ENCODE data around the gene ALDH2. TPM values are rescaled to one million over a fixed set of nuclear protein-coding genes. Genes with fewer than 3 reads are reported as not detected.
A peak's percentile ranks its signal among the peaks of the same experiment; 100 is the strongest.
"Not testable (repeated sequence)": the region's sequence is repeated elsewhere in the genome, so short reads cannot be mapped to it uniquely, and the experiment has no call there.

ALDH2 gene
- total and polyA plus RNA-seq, 8 donors, result 50.3 to 296 (median 131) TPM

- Histone ChIP-seq H3K36me3 (no peaks in the 10 kb centered on the region), H3K4me1 (peaks cover 0 to 26% (median 16%) of the 10 kb centered on the region in 4 donors), H3K27ac (no peak overlapping the region), H3K4me3 (no peak overlapping the region), H3K27me3 (no peaks in the 10 kb centered on the region), H3K9me3 (no peaks in the 10 kb centered on the region)
- no peak for DNase-seq
- no peak for TF ChIP-seq CTCF (IDR thresholded peaks at IDR 0.05)
- no peak for TF ChIP-seq EP300 (IDR thresholded peaks at IDR 0.05)
- TF ChIP-seq POLR2AphosphoS5 (IDR thresholded peaks at IDR 0.05), result no peak
- TF ChIP-seq POLR2A (IDR thresholded peaks at IDR 0.05), result no peak
- intact Hi-C loops (cut with DNase I; ENCODE audit: low total_unique reads), result no loop called here
- 48 to 54% (median 52%) methylated on average over 2 of the region's 2 CpGs for WGBS, 5 donors
These were observed 56.2 kb downstream of the ALDH2 start for GRCh38 chr12:111822886-111823285.

GRCh38 chr12:111823891-111824290, 57.2 kb downstream of the ALDH2 start:
- H3K4me3 ChIP-seq, result no peak overlapping the region
- DNase-seq, result no peak
- intact Hi-C loops (cut with DNase I; ENCODE audit: low total_unique reads), result no loop called here
- H3K4me1 ChIP-seq, result peaks cover 0 to 26% (median 16%) of the 10 kb centered on the region in 4 donors
- no peaks in the 10 kb centered on the region for H3K9me3 ChIP-seq
- no peaks in the 10 kb centered on the region for H3K36me3 ChIP-seq
- no peak overlapping the region for H3K27ac ChIP-seq
- no peak for TF ChIP-seq EP300 (IDR thresholded peaks at IDR 0.05)
- 31 to 52% (median 36%) methylated on average over 3 of the region's 3 CpGs for WGBS, 5 donors
- H3K27me3 ChIP-seq, result no peaks in the 10 kb centered on the region

GRCh38 chr12:111824312-111824711, 57.6 kb downstream of the ALDH2 start:
- 23 to 46% (median 38%) methylated on average over 4 of the region's 4 CpGs for WGBS, 5 donors
- H3K27ac ChIP-seq, DNase-seq: not testable (repeated sequence)

GRCh38 chr12:111825509-111825908, 58.8 kb downstream of the ALDH2 start:
- Histone ChIP-seq H3K36me3 (no peaks in the 10 kb centered on the region), H3K9me3 (no peaks in the 10 kb centered on the region), H3K4me3 (no peak overlapping the region), H3K4me1 (peaks cover 0 to 17% (median 9%) of the 10 kb centered on the region in 4 donors), H3K27ac (no peak overlapping the region), H3K27me3 (no peaks in the 10 kb centered on the region)
- DNase-seq, result no peak
- 40 to 60% (median 53%) methylated on average over 5 of the region's 5 CpGs for WGBS, 5 donors
- TF ChIP-seq POLR2A (IDR thresholded peaks at IDR 0.05) (no peak), EP300 (IDR thresholded peaks at IDR 0.05) (no peak), CTCF (IDR thresholded peaks at IDR 0.05) (no peak), POLR2AphosphoS5 (IDR thresholded peaks at IDR 0.05) (no peak)
- intact Hi-C loops (cut with DNase I; ENCODE audit: low total_unique reads), result no loop called here

More at GRCh38 chr12:111824312-111824711, 57.6 kb downstream of the ALDH2 start:
- H3K4me3 ChIP-seq; H3K9me3 ChIP-seq; H3K27me3 ChIP-seq; H3K36me3 ChIP-seq; intact Hi-C loops (cut with DNase I; ENCODE audit: low total_unique reads): not testable (repeated sequence)
- TF ChIP-seq CTCF (IDR thresholded peaks at IDR 0.05), result peak in 1 of 7 experiments; percentile 19
- peaks cover 0 to 22% (median 14%) of the 10 kb centered on the region in 4 donors for H3K4me1 ChIP-seq

- no peaks in the 10 kb centered on the region for H3K27me3 ChIP-seq
- WGBS, 5 donors, result 77 to 93% (median 83%) methylated on average over 3 of the region's 3 CpGs
- intact Hi-C loops (cut with DNase I; ENCODE audit: low total_unique reads), result no loop called here
- no peak overlapping the region for H3K27ac ChIP-seq
- TF ChIP-seq POLR2AphosphoS5 (IDR thresholded peaks at IDR 0.05) (no peak), CTCF (IDR thresholded peaks at IDR 0.05) (no peak), EP300 (IDR thresholded peaks at IDR 0.05) (no peak), POLR2A (IDR thresholded peaks at IDR 0.05) (no peak)
- H3K9me3 ChIP-seq, result no peaks in the 10 kb centered on the region
- no peak overlapping the region for H3K4me3 ChIP-seq
- DNase-seq, result no peak
- H3K36me3 ChIP-seq, result no peaks in the 10 kb centered on the region
- peaks cover 0 to 17% (median 9%) of the 10 kb centered on the region in 4 donors for H3K4me1 ChIP-seq
These were observed 59.6 kb downstream of the ALDH2 start for GRCh38 chr12:111826316-111826715.

Data from stomach (tissue), 9 donors.